Caco-2 (cell line): ENCODE measurements around the gene CD58. TPM values are rescaled to one million over a fixed set of nuclear protein-coding genes. Genes with fewer than 3 reads are reported as not detected.
A peak's percentile ranks its signal among the peaks of the same experiment; 100 is the strongest.

ENCODE experiments used
- BruUV-seq: library from RNA; stranded (reverse); fragments of 400-500 nt; replicated peaks from 2 replicates; lab custom pipeline; 2021; lab: Mats Ljungman, UMichigan
- CTCF ChIA-PET: fragments of 300-600 bp; sonication (Branson Sonifier 250); formaldehyde crosslinking; loops from one replicate; lab custom pipeline; 2022; ENCODE audit warnings: antibody characterized with exemption; lab: Charles Lee
- POLR2A ChIA-PET: fragments of 300-600 bp; sonication (Branson Sonifier 250); formaldehyde crosslinking; loops from one replicate; lab custom pipeline; 2022; ENCODE audit warnings: antibody characterized with exemption; lab: Charles Lee
- DNase-seq, 2 experiments: peaks; one replicate each; pipeline versions ENCODE4 v3.0.0 to v3.0.0-alpha.2; 2020 to 2022
- H3K27me3 ChIP-seq: replicated peaks from 2 replicates; pipeline ENCODE4 v1.6.0; 2011; ENCODE audit warnings: low read length; ENCODE audit not compliant: control insufficient read depth, insufficient read depth
- H3K36me3 ChIP-seq: 2 replicates; pipeline ENCODE4 v1.5.1; 2011; ENCODE audit warnings: low read length; ENCODE audit not compliant: control insufficient read depth, insufficient read depth
- H3K4me1 ChIP-seq: fragments of 250-450 bp; sonication (Bioruptor Pico); 2 replicates; pipeline ENCODE4 v1.5.1; 2020; ENCODE audit warnings: mild to moderate bottlenecking
- H3K4me3 ChIP-seq: 2 replicates; pipeline ENCODE4 v1.5.1; 2011; ENCODE audit warnings: low read depth, mild to moderate bottlenecking, control low read depth, low read length
- H3K9me3 ChIP-seq: fragments of 250-450 bp; sonication (Bioruptor Pico); 2 replicates; pipeline ENCODE4 v1.5.1; 2020; ENCODE audit warnings: mild to moderate bottlenecking, moderate library complexity
- H3K27ac Mint-ChIP-seq: one replicate; pipeline ENCODE4 v1.8.0; 2022; ENCODE audit warnings: mixed read lengths; ENCODE audit not compliant: unreplicated experiment
- H3K27me3 Mint-ChIP-seq: one replicate; pipeline ENCODE4 v1.8.0; 2022; ENCODE audit warnings: mixed read lengths; ENCODE audit not compliant: insufficient read depth, unreplicated experiment
- H3K36me3 Mint-ChIP-seq: one replicate; pipeline ENCODE4 v1.8.0; 2022; ENCODE audit warnings: mild to moderate bottlenecking, mixed read lengths; ENCODE audit not compliant: insufficient read depth, unreplicated experiment
- H3K4me1 Mint-ChIP-seq: one replicate; pipeline ENCODE4 v1.8.0; 2022; ENCODE audit warnings: low read depth, mixed read lengths; ENCODE audit not compliant: unreplicated experiment
- H3K4me3 Mint-ChIP-seq: one replicate; pipeline ENCODE4 v1.8.0; 2022; ENCODE audit warnings: mild to moderate bottlenecking, moderate library complexity, mixed read lengths; ENCODE audit not compliant: unreplicated experiment
- H3K9me3 Mint-ChIP-seq: one replicate; pipeline ENCODE4 v1.8.0; 2022; ENCODE audit warnings: mixed read lengths; ENCODE audit not compliant: unreplicated experiment
- intact Hi-C: fragments of 100-400 bp; cut with micrococcal nuclease; formaldehyde crosslinking; loops from one replicate; pipeline ENCODE4 v1.10.0; 2022; ENCODE audit not compliant: unreplicated experiment
- total RNA-seq: library from RNA; stranded (reverse); gene quantifications from 2 replicates; pipeline ENCODE4 v1.2.3, GENCODE V29; 2022
- TF ChIP-seq, protein P1 (sequence below), 2 experiments: fragments of 200-600 bp in 1 of 2; IDR thresholded peaks; 1 replicate in 1 of 2; 2 replicates in 1 of 2; pipeline versions ENCODE4 v1.5.1 to v1.8.0; 2011 to 2022; ENCODE audit warnings: antibody characterized with exemption in 1 of 2, control low read depth in 1 of 2, inconsistent platforms in 1 of 2, low read depth in 1 of 2, low read length in 1 of 2, mild to moderate bottlenecking in 1 of 2, moderate library complexity in 1 of 2; ENCODE audit not compliant: insufficient read depth in 1 of 2, severe bottlenecking in 1 of 2, unreplicated experiment in 1 of 2

CD58 gene
- total RNA-seq, 1 experiment from 2014 or later, result 5.6 TPM

DNA sequence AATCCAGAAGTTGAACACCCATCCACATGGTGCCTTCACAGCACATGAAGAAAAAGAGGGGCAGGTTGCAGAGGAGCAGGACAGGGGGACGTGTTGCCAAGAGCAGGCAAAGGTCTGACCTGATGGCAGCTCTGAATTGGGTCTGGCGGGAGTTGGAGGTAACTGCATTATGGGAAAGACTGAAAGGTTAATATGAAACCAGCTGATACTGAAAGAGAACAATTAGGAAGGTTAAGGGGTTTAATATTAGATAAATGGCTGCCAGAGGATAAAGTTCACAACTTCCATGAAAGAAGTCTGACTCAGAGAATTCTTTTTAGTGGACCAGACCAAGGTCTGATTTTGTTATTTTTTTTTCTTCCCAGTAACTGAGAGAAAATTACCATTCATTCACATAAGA is 76.1 kb downstream of the CD58 start:
- Histone ChIP-seq H3K4me3 (no peak overlapping the region), H3K4me1 (peaks cover 22% of the 10 kb centered on the region), H3K9me3 (no peaks in the 10 kb centered on the region), H3K27me3 (no peaks in the 10 kb centered on the region), H3K36me3 (no peaks in the 10 kb centered on the region)
- POLR2A ChIA-PET, result no interaction called here
- Mint-ChIP-seq H3K4me3 (no peak overlapping the region), H3K36me3 (no peaks in the 10 kb centered on the region), H3K27ac (peak overlapping the region; percentile 61), H3K9me3 (no peaks in the 10 kb centered on the region), H3K27me3 (no peaks in the 10 kb centered on the region), H3K4me1 (peaks cover 21% of the 10 kb centered on the region)
- CTCF ChIA-PET, result interaction anchor here (1.2 to 2.2 kb wide), 2 partner anchors 10 to 341 kb away, joined by 3 to 7 read pairs; no protein-coding TSS in a partner anchor
- TF ChIP-seq, protein P1, sequence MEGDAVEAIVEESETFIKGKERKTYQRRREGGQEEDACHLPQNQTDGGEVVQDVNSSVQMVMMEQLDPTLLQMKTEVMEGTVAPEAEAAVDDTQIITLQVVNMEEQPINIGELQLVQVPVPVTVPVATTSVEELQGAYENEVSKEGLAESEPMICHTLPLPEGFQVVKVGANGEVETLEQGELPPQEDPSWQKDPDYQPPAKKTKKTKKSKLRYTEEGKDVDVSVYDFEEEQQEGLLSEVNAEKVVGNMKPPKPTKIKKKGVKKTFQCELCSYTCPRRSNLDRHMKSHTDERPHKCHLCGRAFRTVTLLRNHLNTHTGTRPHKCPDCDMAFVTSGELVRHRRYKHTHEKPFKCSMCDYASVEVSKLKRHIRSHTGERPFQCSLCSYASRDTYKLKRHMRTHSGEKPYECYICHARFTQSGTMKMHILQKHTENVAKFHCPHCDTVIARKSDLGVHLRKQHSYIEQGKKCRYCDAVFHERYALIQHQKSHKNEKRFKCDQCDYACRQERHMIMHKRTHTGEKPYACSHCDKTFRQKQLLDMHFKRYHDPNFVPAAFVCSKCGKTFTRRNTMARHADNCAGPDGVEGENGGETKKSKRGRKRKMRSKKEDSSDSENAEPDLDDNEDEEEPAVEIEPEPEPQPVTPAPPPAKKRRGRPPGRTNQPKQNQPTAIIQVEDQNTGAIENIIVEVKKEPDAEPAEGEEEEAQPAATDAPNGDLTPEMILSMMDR (IDR thresholded peaks at IDR 0.05; ENCODE audit: insufficient read depth in 1 of 2, low read depth in 1 of 2, low read length in 1 of 2, severe bottlenecking in 1 of 2, unreplicated experiment in 1 of 2), result no peak
- intact Hi-C loops, result loop anchor here (5.0 kb wide), 1 partner anchor 342 kb away; no protein-coding TSS in a partner anchor
- BruUV-seq, result no TSS peak
- DNase-seq, result no peak

DNA sequence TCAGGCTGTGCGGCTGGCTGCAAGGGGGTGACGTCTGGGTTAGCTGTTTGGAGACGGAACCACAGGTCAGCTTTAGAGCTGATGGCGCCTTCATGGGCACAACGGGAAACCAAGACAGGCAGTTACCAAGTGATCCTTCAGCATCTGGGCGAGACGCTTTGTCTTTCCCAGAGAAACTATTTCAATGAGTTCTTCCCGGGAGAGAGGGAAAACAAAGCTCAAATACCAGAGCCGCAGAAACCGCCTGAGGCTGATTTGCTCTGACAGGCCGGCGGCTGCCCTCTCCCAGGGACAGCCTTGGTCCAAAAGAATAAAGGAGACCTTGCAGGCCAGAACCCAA is 76.5 kb downstream of the CD58 start:
- no peaks in the 10 kb centered on the region for H3K36me3 ChIP-seq
- H3K4me3 ChIP-seq, result no peak overlapping the region
- ChIA-PET CTCF (interaction anchor here (0.6 to 2.2 kb wide), 3 partner anchors 9 to 355 kb away, joined by 5 to 7 read pairs (median 6); no protein-coding TSS in a partner anchor), POLR2A (no interaction called here)
- Mint-ChIP-seq H3K27me3 (no peaks in the 10 kb centered on the region), H3K27ac (peak overlapping the region; percentile 61), H3K4me3 (no peak overlapping the region), H3K4me1 (peaks cover 21% of the 10 kb centered on the region), H3K36me3 (no peaks in the 10 kb centered on the region), H3K9me3 (no peaks in the 10 kb centered on the region)
- H3K27me3 ChIP-seq, result no peaks in the 10 kb centered on the region
- DNase-seq, result peak; percentile 14 to 44
- no TSS peak for BruUV-seq
- intact Hi-C loops, result no loop called here
- peaks cover 22% of the 10 kb centered on the region for H3K4me1 ChIP-seq
- TF ChIP-seq, protein P1 (IDR thresholded peaks at IDR 0.05; ENCODE audit: insufficient read depth in 1 of 2, low read depth in 1 of 2, low read length in 1 of 2, severe bottlenecking in 1 of 2, unreplicated experiment in 1 of 2), result no peak
- no peaks in the 10 kb centered on the region for H3K9me3 ChIP-seq

DNA sequence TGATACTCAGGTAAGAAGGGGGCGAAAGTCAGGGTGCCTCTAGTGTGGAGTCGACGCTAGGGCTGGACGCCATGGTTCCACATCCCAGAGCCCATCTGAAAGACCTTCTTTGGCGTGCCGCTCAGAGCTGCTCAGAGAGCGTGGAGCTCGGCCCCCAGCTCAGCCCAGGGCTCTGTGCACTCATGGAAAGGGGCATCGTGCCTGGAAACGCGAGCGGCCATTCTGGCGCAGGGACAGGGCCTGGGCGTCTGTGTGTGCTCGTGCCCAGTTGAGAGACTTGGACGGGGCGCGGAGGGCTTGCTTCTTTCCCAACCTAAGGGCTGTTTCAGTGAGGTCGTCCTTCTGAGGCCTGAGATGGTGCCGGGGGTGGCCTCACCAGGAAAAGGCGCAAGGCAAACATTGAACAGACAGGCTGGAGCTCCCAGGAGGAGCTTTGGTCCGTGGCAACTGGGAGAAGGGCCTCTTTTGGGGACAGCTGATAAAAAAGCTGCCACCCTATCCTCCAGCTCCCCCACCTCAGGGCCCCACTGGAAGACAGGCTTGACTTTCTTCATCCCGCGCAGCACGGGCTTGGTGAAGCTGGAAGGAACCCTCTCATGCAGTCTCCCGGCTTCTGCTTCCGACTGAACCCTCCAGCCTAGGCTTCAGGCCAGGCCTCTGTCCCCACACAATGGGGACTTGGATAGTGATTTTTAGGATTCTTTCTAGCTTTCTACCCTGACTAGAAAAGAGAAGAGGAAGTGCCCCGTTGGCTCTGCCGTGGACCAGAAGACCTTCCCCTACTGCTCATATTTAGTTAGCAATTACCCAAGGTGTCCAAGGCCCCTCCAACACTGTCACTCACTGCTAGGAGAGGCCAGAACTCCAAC is 77.1 kb downstream of the CD58 start:
- Mint-ChIP-seq H3K4me1 (peaks cover 21% of the 10 kb centered on the region), H3K36me3 (no peaks in the 10 kb centered on the region), H3K27ac (peak overlapping the region; percentile 61), H3K9me3 (no peaks in the 10 kb centered on the region), H3K27me3 (no peaks in the 10 kb centered on the region), H3K4me3 (no peak overlapping the region)
- intact Hi-C loops, result no loop called here
- no peaks in the 10 kb centered on the region for H3K36me3 ChIP-seq
- no peaks in the 10 kb centered on the region for H3K9me3 ChIP-seq
- POLR2A ChIA-PET, result no interaction called here
- H3K4me3 ChIP-seq, result no peak overlapping the region
- H3K27me3 ChIP-seq, result no peaks in the 10 kb centered on the region
- H3K4me1 ChIP-seq, result peaks cover 18% of the 10 kb centered on the region
- CTCF ChIA-PET, result interaction anchor here (0.6 to 2.2 kb wide), 3 partner anchors 9 to 355 kb away, joined by 5 to 7 read pairs (median 6); no protein-coding TSS in a partner anchor
- TF ChIP-seq, protein P1 (IDR thresholded peaks at IDR 0.05; ENCODE audit: insufficient read depth in 1 of 2, low read depth in 1 of 2, low read length in 1 of 2, severe bottlenecking in 1 of 2, unreplicated experiment in 1 of 2), result no peak
- no TSS peak for BruUV-seq
- DNase-seq, result no peak
